ENCODE data around the gene NFKBIB.

NFKBIB gene

DNA sequence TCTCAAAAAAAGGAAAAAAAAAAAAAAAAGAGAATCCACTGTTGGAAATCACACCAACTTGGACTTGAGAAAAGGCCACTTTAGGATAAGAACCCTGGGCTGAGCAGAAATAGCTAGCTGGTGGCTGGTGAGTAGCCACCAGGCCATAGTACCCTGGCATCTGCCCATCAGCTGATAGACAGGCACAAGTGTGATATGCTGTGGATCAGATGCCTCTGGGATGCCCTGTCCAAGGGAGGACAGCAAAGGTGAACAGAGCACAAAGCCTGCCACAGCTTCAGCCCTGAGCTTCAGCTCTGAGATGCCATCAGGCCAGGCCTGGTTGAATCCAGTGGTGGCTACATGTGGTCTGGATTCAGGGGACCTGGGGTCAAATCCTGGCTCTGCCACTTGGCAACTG lies 9.1 kb upstream of the NFKBIB start:
- no peak for DNase-seq (ENCODE audit: low read depth)
- TF ChIP-seq, protein P1, sequence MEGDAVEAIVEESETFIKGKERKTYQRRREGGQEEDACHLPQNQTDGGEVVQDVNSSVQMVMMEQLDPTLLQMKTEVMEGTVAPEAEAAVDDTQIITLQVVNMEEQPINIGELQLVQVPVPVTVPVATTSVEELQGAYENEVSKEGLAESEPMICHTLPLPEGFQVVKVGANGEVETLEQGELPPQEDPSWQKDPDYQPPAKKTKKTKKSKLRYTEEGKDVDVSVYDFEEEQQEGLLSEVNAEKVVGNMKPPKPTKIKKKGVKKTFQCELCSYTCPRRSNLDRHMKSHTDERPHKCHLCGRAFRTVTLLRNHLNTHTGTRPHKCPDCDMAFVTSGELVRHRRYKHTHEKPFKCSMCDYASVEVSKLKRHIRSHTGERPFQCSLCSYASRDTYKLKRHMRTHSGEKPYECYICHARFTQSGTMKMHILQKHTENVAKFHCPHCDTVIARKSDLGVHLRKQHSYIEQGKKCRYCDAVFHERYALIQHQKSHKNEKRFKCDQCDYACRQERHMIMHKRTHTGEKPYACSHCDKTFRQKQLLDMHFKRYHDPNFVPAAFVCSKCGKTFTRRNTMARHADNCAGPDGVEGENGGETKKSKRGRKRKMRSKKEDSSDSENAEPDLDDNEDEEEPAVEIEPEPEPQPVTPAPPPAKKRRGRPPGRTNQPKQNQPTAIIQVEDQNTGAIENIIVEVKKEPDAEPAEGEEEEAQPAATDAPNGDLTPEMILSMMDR (conservative IDR thresholded peaks at IDR 0.05; ENCODE audit: low read depth, low read length), result no peak
- H3K4me3 ChIP-seq (ENCODE audit: low read length), result no peak overlapping the region

DNA sequence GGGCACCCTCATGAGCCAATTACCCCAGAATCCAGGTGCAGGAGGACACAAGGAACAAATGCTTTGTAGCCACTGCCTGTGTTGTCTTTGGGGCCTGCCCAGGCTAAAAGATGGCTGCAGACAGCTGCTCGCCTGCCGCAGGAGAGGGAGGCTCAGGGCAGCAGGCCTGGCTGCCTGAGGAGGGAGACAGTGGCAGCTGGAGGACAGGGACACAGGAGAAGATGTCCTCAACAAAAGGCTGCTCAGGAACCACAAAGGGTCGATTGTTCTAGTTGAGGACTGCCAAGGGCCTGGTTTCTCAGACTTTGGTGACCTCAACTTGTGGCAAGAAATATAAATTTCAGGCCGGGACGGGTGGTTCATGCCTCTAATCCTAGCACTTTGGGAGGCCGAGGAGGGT lies 8.0 kb upstream of the NFKBIB start:
- no peak for DNase-seq (ENCODE audit: low read depth)
- H3K4me3 ChIP-seq (ENCODE audit: low read length), result no peak overlapping the region
- TF ChIP-seq, protein P1 (conservative IDR thresholded peaks at IDR 0.05; ENCODE audit: low read depth, low read length), result no peak

DNA sequence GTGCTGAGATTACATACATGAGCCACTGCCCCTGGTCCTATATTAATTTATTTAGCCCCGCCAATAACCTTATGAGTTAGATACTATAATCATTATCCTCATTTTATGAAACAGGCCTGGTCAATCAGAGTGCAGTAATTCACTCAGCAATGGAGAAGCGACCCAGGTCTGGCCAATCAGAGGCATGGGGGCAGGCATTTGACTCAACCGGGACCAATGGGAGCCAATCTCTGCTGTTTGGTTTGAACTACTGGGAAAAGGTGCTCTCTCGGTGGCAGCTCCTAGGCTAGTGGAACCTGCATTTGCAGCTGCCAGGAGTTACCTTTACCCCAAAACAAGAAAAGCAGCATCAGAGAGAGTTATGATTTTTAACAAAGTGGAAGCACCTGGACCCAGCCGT lies 6.9 kb upstream of the NFKBIB start:
- no peak overlapping the region for H3K4me3 ChIP-seq (ENCODE audit: low read length)
- DNase-seq (ENCODE audit: low read depth), result no peak
- TF ChIP-seq, protein P1 (conservative IDR thresholded peaks at IDR 0.05; ENCODE audit: low read depth, low read length), result no peak

DNA sequence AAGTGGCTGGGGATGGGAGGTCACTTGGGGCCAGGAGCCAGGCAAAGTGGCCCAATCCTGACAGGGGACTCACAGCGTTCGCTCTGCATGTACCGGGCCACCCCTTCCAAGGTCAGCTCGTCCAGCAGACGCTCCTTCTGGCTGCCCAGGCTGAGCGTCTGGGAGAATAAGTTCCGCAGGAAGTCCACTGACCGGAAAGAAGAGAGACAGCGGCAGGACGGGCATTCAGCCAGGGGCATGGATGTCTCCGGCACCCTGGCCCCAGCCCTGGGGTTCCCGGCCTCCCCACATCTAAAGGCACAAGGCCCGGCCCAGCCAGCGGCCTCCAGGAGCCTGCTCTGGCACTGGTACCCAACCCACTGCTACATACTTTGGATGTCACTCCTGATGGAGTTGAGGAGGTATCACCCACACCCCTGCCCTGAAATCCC lies 6.4 kb upstream of the NFKBIB start:
- TF ChIP-seq, protein P1 (conservative IDR thresholded peaks at IDR 0.05; ENCODE audit: low read depth, low read length), result no peak
- DNase-seq (ENCODE audit: low read depth), result no peak

DNA sequence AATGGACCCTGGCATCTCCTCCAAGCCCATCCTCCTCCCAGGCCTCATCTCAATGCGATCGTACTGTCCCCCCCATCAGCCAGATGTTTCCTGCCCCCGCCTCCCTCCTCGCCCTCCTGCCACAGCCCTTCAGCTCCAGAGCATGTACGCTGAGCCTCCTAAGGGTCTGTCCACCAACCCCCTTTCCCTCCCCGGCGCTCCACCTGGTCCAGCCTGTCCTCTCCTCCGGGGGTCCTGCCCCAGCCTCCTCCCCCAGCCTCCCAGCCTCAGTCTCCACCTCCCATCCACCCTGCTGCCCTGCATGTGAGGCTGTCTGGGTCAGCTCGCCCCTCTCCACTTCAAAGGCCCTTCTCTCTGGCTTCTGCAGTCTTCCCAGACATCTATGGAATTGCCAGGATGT lies 4.8 kb upstream of the NFKBIB start:
- TF ChIP-seq, protein P1 (conservative IDR thresholded peaks at IDR 0.05; ENCODE audit: low read depth, low read length), result no peak
- no peak overlapping the region for H3K4me3 ChIP-seq (ENCODE audit: low read length)
- no peak for DNase-seq (ENCODE audit: low read depth)

More for the DNA sequence above, 6.4 kb upstream of the NFKBIB start:
- H3K4me3 ChIP-seq (ENCODE audit: low read length), result no peak overlapping the region

DNA sequence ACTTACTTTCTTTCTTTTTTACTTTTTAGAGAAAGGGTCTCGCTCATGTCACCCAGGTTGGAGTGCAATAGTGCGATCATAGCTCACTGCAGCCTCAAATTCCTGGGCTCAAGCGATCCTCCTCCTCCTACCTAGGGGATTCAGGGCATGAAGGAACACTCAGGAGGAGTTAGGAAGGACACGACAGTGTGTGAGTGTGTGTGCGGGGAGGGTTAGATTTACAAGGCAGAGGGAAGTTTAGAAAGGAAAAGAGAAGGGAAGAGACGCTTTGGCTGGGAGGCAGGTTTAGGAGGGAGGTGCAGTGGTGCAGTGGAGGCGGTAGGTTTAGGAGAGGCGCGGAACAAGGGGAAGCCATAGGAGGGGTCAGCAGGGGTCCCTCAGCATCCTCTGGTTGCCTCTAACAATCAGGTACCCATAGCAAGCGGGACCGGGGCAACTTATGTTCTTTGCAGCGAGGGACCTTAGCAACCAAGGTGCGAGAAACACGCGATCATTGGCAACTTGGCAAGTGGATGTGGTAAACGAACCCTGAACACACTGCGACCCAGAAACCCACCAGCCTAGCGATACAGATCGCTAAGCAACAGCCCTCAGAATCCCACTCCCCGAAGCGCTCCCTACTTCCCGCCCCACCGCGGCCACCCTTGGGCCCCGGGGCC lies 852 bp upstream of the NFKBIB start:
- DNase-seq (ENCODE audit: low read depth), result no peak
- TF ChIP-seq, protein P1 (conservative IDR thresholded peaks at IDR 0.05; ENCODE audit: low read depth, low read length), result no peak
- peak overlapping the region; percentile 89 for H3K4me3 ChIP-seq (ENCODE audit: low read length)

DNA sequence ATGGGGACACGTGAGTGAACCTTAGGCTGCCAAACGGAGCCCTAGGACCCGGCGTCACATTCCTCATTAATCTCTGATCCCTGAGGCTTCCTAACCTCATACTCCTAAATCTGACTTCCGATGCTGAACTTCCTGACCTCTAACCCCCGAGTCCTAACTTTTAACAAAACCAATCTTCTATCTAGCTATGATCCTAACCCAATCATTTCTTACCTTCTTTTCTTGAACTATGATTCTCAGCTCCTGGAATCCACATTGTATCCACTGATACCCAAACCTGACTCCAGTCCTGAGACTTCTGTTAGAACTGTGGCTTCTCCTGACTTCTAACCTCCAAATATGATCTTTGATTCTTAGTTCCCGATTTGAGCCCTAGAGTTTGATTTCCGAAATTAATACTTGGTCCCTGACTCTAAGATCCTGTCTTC lies 447 bp downstream of the NFKBIB start:
- DNase-seq (ENCODE audit: low read depth), result no peak
- TF ChIP-seq, protein P1 (conservative IDR thresholded peaks at IDR 0.05; ENCODE audit: low read depth, low read length), result no peak
- peak overlapping the region; percentile 89 for H3K4me3 ChIP-seq (ENCODE audit: low read length)
